Mesendoderm (in vitro differentiated cells): ENCODE measurements around the gene ZFPL1.
"Not testable (repeated sequence)": the region's sequence is repeated elsewhere in the genome, so short reads cannot be mapped to it uniquely, and the experiment has no call there.

Experiments used
- DNase-seq: peaks from one replicate; pipeline ENCODE4 v3.0.0; 2013
- H2AK5ac ChIP-seq: 2 replicates; pipeline ENCODE4 v1.6.1; 2013; ENCODE audit warnings: low read length, inconsistent platforms
- H2BK120ac ChIP-seq: 2 replicates; pipeline ENCODE4 v1.6.1; 2013; ENCODE audit warnings: low read depth, mild to moderate bottlenecking, low read length, moderate library complexity, mixed read lengths
- H2BK15ac ChIP-seq: replicated peaks from 2 replicates; pipeline ENCODE4 v1.6.1; 2013; ENCODE audit warnings: low read depth, mild to moderate bottlenecking, moderate library complexity
- H2BK5ac ChIP-seq: 2 replicates; pipeline ENCODE4 v1.6.1; 2013; ENCODE audit warnings: low read length, inconsistent platforms
- H3K18ac ChIP-seq: 2 replicates; pipeline ENCODE4 v1.6.1; 2013; ENCODE audit warnings: mild to moderate bottlenecking, low read length, mixed read lengths
- H3K23ac ChIP-seq: one replicate; pipeline ENCODE4 v1.6.1; 2013; ENCODE audit warnings: low read length
- H3K27ac ChIP-seq: 2 replicates; pipeline ENCODE4 v1.5.1; 2013; ENCODE audit warnings: low read depth, mild to moderate bottlenecking, inconsistent platforms, low read length, moderate library complexity
- H3K27me3 ChIP-seq: 2 replicates; pipeline ENCODE4 v1.6.1; 2013; ENCODE audit warnings: low read length, control low read depth, mild to moderate bottlenecking, inconsistent platforms; ENCODE audit not compliant: insufficient read depth, poor library complexity
- H3K36me3 ChIP-seq: 2 replicates; pipeline ENCODE4 v1.6.1; 2013; ENCODE audit warnings: low read length, inconsistent platforms; ENCODE audit not compliant: control insufficient read depth, insufficient read depth
- H3K4ac ChIP-seq: one replicate; pipeline ENCODE4 v1.6.1; 2013; ENCODE audit warnings: low read depth, mild to moderate bottlenecking, low read length, moderate library complexity
- H3K4me1 ChIP-seq: 2 replicates; pipeline ENCODE4 v1.6.1; 2013; ENCODE audit warnings: low read depth, low read length, inconsistent platforms; ENCODE audit not compliant: control insufficient read depth
- H3K4me2 ChIP-seq: 2 replicates; pipeline ENCODE4 v1.6.1; 2013; ENCODE audit warnings: low read length
- H3K4me3 ChIP-seq: 2 replicates; pipeline ENCODE4 v1.5.1; 2013; ENCODE audit warnings: mild to moderate bottlenecking, low read length
- H3K56ac ChIP-seq: one replicate; pipeline ENCODE4 v1.6.1; 2013; ENCODE audit warnings: low read length
- H3K79me1 ChIP-seq: 2 replicates; pipeline ENCODE4 v1.6.1; 2013; ENCODE audit warnings: low read length, inconsistent platforms
- H3K79me2 ChIP-seq: 2 replicates; pipeline ENCODE4 v1.6.1; 2013; ENCODE audit warnings: mild to moderate bottlenecking, low read length; ENCODE audit not compliant: control insufficient read depth, insufficient read depth
- H3K9ac ChIP-seq: 2 replicates; pipeline ENCODE4 v1.6.1; 2013; ENCODE audit warnings: low read length, inconsistent platforms
- H4K5ac ChIP-seq: one replicate; pipeline ENCODE4 v1.6.1; 2013; ENCODE audit warnings: low read length
- H4K8ac ChIP-seq: one replicate; pipeline ENCODE4 v1.6.1; 2013; ENCODE audit warnings: low read depth, mild to moderate bottlenecking, control low read depth, low read length, moderate library complexity
- WGBS: extraction: QIAGEN DNeasy Blood & Tissue Kit; methylation state at CpG from one replicate; pipeline ENCODE4 v1.1.7; 2013; ENCODE audit warnings: low lambda C conversion rate, missing lambda C conversion rate; ENCODE audit not compliant: insufficient coverage; ENCODE audit errors: extremely low coverage; 5-methylcytosine and 5-hydroxymethylcytosine counted together

Gene ZFPL1

GRCh38 chr11:65118097-65118837, 34.2 kb downstream of the ZFPL1 start:
- Histone ChIP-seq H3K4me2 (no peak overlapping the region), H3K27me3 (no peaks in the 10 kb centered on the region), H3K18ac (no peak overlapping the region), H4K8ac (no peak overlapping the region), H3K27ac (no peak overlapping the region), H2BK5ac (no peak overlapping the region), H3K56ac (peak overlapping the region; percentile 60), H3K36me3 (peaks cover 14% of the 10 kb centered on the region), H3K79me1 (peaks cover 29% of the 10 kb centered on the region), H3K23ac (no peak overlapping the region), H3K4me1 (peaks cover 5% of the 10 kb centered on the region), H2AK5ac (no peak overlapping the region), H2BK15ac (no peak overlapping the region), H3K79me2 (peaks cover 32% of the 10 kb centered on the region), H3K4me3 (no peak overlapping the region), H4K5ac (no peak overlapping the region), H3K4ac (no peak overlapping the region), H2BK120ac (no peak overlapping the region), H3K9ac (no peak overlapping the region)
- no CpG with 5 or more reads among the region's 18 CpGs for WGBS
- no peak for DNase-seq

GRCh38 chr11:65118891-65119669, 35.1 kb downstream of the ZFPL1 start:
- DNase-seq, H3K56ac ChIP-seq, H2BK15ac ChIP-seq, H4K8ac ChIP-seq, H2BK5ac ChIP-seq, H3K4me1 ChIP-seq, H3K9ac ChIP-seq, H2BK120ac ChIP-seq, H2AK5ac ChIP-seq, H3K4me2 ChIP-seq, H3K18ac ChIP-seq, H3K4ac ChIP-seq, H3K4me3 ChIP-seq, H3K27ac ChIP-seq, H3K23ac ChIP-seq, H3K27me3 ChIP-seq, H4K5ac ChIP-seq: not testable (repeated sequence)
- WGBS = no CpG with 5 or more reads among the region's 18 CpGs
- H3K79me1 ChIP-seq = peaks cover 29% of the 10 kb centered on the region
- peaks cover 34% of the 10 kb centered on the region for H3K79me2 ChIP-seq
- H3K36me3 ChIP-seq = peaks cover 14% of the 10 kb centered on the region

- Histone ChIP-seq H3K79me2 (peaks cover 34% of the 10 kb centered on the region), H3K36me3 (peaks cover 14% of the 10 kb centered on the region), H3K18ac (no peak overlapping the region), H4K8ac (no peak overlapping the region), H2BK5ac (no peak overlapping the region), H3K27me3 (no peaks in the 10 kb centered on the region), H3K56ac (no peak overlapping the region), H3K4ac (no peak overlapping the region), H2BK120ac (no peak overlapping the region), H3K4me1 (peaks cover 4% of the 10 kb centered on the region), H2BK15ac (no peak overlapping the region), H3K27ac (no peak overlapping the region), H4K5ac (no peak overlapping the region), H3K9ac (peak overlapping the region; percentile 34), H2AK5ac (no peak overlapping the region), H3K79me1 (peaks cover 31% of the 10 kb centered on the region), H3K23ac (no peak overlapping the region), H3K4me2 (no peak overlapping the region), H3K4me3 (no peak overlapping the region)
- DNase-seq = no peak
Observed at GRCh38 chr11:65119670-65119995, 35.6 kb downstream of the ZFPL1 start.

GRCh38 chr11:65120831-65121230, 36.8 kb downstream of the ZFPL1 start:
- Histone ChIP-seq H3K27me3 (no peaks in the 10 kb centered on the region), H3K27ac (no peak overlapping the region), H3K18ac (no peak overlapping the region), H4K8ac (no peak overlapping the region), H4K5ac (no peak overlapping the region), H3K4me3 (peak overlapping the region; percentile 98), H3K23ac (no peak overlapping the region), H3K4ac (no peak overlapping the region), H3K36me3 (peaks cover 19% of the 10 kb centered on the region), H3K56ac (peak overlapping the region; percentile 95), H2BK120ac (no peak overlapping the region), H3K79me1 (peaks cover 30% of the 10 kb centered on the region), H2BK15ac (no peak overlapping the region), H3K4me1 (peaks cover 4% of the 10 kb centered on the region), H3K79me2 (peaks cover 34% of the 10 kb centered on the region), H2BK5ac (no peak overlapping the region), H2AK5ac (no peak overlapping the region), H3K9ac (peak overlapping the region; percentile 95), H3K4me2 (peak overlapping the region; percentile 89)
- DNase-seq = no peak
- WGBS = no CpG with 5 or more reads among the region's 3 CpGs

- Histone ChIP-seq H3K4ac (peak overlapping the region; percentile 8), H3K4me1 (peaks cover 4% of the 10 kb centered on the region), H3K56ac (peak overlapping the region; percentile 95), H4K5ac (no peak overlapping the region), H3K79me2 (peaks cover 31% of the 10 kb centered on the region), H3K27me3 (no peaks in the 10 kb centered on the region), H4K8ac (no peak overlapping the region), H3K4me2 (peak overlapping the region; percentile 89), H2BK5ac (peak overlapping the region; percentile 20), H3K9ac (peak overlapping the region; percentile 95), H2AK5ac (peak overlapping the region; percentile 79), H3K18ac (no peak overlapping the region), H3K27ac (no peak overlapping the region), H3K36me3 (peaks cover 20% of the 10 kb centered on the region), H3K4me3 (peak overlapping the region; percentile 98), H3K23ac (no peak overlapping the region), H2BK120ac (no peak overlapping the region), H2BK15ac (no peak overlapping the region), H3K79me1 (peaks cover 27% of the 10 kb centered on the region)
- DNase-seq = peak; percentile 51
- no CpG with 5 or more reads among the region's 22 CpGs for WGBS
Observed at GRCh38 chr11:65121447-65121864, 37.4 kb downstream of the ZFPL1 start.
